ENCODE measurements around the gene CCDC28A.

The CCDC28A gene

GRCh38 chr6:138796771-138797170 lies 23.2 kb downstream of the CCDC28A start:
- no peak for DNase-seq

- DNase-seq, result no peak
Measured at GRCh38 chr6:138797806-138798446, 24.4 kb downstream of the CCDC28A start.

GRCh38 chr6:138800377-138801150 lies 27.0 kb downstream of the CCDC28A start:
- DNase-seq, result no peak

GRCh38 chr6:138803331-138803730 lies 29.8 kb downstream of the CCDC28A start:
- no peak for DNase-seq

- no peak for DNase-seq
Measured at GRCh38 chr6:138803861-138804260, 30.3 kb downstream of the CCDC28A start.

GRCh38 chr6:138805016-138805765 lies 31.6 kb downstream of the CCDC28A start:
- no peak for DNase-seq

- no peak for DNase-seq
Measured at GRCh38 chr6:138806889-138807288, 33.3 kb downstream of the CCDC28A start.

GRCh38 chr6:138809677-138810076 lies 36.1 kb downstream of the CCDC28A start:
- no peak for DNase-seq

GRCh38 chr6:138811866-138812265 lies 38.3 kb downstream of the CCDC28A start:
- no peak for DNase-seq

- DNase-seq, result no peak
Measured at GRCh38 chr6:138814179-138814834, 40.7 kb downstream of the CCDC28A start.

GRCh38 chr6:138815221-138815620 lies 41.7 kb downstream of the CCDC28A start:
- no peak for DNase-seq

- DNase-seq, result peak; percentile 77
Measured at GRCh38 chr6:138815797-138816528, 42.4 kb downstream of the CCDC28A start.

- peak; percentile 33 for DNase-seq
Measured at GRCh38 chr6:138817799-138818198, 44.2 kb downstream of the CCDC28A start.

- no peak for DNase-seq
Measured at GRCh38 chr6:138818496-138819194, 45.1 kb downstream of the CCDC28A start.

- no peak for DNase-seq
Measured at GRCh38 chr6:138821519-138821918, 48.0 kb downstream of the CCDC28A start.

GRCh38 chr6:138824482-138825144 lies 51.0 kb downstream of the CCDC28A start:
- no peak for DNase-seq

- no peak for DNase-seq
Measured at GRCh38 chr6:138830248-138830647, 56.7 kb downstream of the CCDC28A start.

GRCh38 chr6:138832182-138832581 lies 58.6 kb downstream of the CCDC28A start:
- no peak for DNase-seq

- no peak for DNase-seq
Measured at GRCh38 chr6:138833816-138834539, 60.4 kb downstream of the CCDC28A start.

- no peak for DNase-seq
Measured at GRCh38 chr6:138837246-138837645, 63.7 kb downstream of the CCDC28A start.
